HG03175 (cell line): ENCODE data around the gene DGKI.

Experiments
- ATAC-seq: cut with Tn5 transposase; IDR thresholded peaks from one replicate; pipeline ENCODE4 v1.9.1; 2021; ENCODE audit warnings: mild to moderate bottlenecking, moderate library complexity; ENCODE audit not compliant: unreplicated experiment

DGKI gene

DNA sequence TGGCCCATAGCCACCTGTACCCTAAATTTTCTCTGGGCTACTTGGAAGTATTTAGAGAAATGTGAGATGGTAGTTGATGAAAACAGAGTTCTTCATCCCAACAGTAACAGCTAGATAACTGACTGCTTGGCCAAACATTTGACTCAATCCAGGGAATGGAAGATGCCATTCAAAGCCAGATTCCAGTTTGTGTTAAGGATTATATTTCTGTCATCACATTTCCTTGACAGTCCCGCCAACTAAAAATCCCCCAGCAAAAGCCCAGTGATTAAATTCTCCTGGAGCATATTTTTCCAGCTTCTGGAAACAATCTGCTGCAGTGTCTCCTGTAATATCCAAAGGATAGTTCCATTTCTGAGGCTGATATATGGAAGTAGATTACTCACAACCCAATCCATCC, 457.9 kb downstream of the DGKI start:
- ATAC-seq, result no peak

DNA sequence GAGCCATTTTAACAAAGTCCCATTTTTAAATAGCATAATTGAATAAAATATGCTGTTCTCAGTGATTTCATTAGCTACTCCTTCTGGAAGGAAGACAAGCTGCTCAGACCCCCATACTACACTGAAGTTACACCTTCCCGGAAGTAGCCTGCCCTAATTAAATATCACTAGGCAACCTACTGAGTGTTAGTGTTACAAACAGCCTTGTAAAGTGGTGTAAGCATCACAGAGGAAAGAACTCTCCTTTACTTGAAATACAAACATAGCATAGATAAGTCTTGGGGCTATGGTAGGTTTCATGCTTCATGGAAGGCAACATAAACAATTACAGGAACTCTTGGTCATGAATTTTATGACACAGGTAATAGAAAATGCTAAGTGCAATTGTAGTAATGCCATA, 459.8 kb downstream of the DGKI start:
- no peak for ATAC-seq

DNA sequence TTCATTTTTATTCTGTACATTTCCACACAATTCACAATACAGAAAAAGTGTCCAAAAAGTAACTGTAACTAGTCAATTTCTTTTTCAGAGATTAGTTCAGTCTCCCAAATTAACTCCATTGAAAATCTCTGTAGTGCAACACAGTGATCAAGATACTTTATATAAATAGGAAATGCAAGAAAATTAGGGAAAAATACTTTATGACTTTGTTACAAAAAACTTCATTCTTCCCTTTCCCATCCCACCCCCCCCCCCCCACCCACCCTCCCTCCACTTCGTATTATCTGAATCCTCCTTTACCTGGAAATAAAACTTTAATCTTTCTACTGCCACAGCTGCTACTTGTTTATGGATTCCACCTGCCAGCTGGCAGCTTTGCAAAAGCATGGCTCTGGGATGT, 465.7 kb downstream of the DGKI start:
- ATAC-seq, result no peak

DNA sequence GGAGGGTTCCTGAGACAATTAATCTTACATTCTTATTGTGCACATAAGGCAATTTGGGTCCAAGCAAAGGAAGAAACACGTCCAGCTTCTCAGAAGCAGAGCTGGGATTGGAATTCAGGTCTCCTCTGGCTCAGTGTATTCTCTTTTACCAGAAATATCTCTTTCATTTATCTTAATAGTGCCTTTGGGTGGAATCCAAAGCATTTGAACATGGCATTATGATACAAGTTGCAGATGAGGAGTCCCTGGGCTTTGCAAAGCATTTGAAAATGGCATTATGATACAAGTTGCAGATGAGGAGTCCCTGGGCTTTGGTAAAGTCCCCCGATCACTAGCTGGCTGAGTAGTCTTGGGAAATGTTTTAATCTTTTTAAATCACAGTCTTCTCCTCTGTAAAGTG, 473.3 kb downstream of the DGKI start:
- ATAC-seq, result no peak

DNA sequence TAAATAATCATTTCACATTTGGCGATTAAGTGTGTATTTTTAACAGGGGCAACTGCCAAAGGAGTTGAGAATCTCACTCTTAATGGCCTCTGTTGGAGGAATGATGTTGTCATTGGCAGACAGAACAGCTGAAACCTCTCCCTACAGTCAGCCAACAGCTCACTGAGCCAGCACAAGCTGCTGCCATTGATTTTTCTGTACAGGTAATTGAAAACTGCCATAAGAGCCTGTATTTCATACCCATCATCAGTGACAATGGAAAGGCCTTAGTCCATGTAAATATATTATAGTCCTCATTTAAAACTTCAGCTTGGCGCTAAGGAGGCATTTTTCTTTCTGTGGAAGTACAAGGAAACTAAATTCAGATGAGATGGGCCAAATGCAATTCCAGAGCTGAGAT, 475.2 kb downstream of the DGKI start:
- ATAC-seq, result no peak

DNA sequence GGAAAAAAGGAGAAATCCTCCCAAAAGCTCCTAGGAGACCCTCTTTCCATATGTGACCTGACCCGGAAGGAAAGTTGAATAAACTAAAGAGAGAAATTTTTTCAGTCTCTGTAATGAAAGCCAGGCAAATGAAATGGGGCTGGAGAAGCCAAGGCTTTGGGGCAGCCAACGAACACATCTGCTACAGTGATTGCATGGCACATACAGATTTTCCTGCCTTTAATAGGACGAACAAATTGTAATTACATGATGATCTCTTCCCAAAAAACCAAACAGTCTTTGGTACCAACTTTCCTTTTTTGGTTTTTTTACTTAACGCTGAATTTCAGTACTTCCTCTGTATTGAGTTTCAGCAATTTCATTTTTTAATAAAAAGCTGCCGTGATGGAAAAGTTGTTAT, 479.8 kb downstream of the DGKI start:
- ATAC-seq, result no peak

DNA sequence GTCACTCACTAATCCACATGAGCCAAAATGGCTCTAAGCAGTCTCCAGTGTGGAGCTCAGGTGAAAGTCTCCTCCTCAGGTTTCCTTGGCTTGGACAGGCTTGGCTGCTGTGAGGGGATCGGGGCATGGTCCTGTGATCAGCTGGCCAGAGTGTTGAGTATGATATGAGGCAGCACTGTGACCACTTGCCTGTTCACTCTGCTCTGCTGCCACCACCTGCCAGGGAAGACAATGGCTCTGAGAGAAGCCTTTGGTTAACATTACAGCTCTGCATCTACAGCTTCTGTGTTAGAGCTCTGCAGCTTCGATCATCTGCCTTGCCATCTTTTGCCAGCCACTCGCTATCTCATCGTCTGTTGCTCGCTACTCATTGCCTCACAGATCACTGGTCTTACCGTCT, 483.1 kb downstream of the DGKI start:
- no peak for ATAC-seq

DNA sequence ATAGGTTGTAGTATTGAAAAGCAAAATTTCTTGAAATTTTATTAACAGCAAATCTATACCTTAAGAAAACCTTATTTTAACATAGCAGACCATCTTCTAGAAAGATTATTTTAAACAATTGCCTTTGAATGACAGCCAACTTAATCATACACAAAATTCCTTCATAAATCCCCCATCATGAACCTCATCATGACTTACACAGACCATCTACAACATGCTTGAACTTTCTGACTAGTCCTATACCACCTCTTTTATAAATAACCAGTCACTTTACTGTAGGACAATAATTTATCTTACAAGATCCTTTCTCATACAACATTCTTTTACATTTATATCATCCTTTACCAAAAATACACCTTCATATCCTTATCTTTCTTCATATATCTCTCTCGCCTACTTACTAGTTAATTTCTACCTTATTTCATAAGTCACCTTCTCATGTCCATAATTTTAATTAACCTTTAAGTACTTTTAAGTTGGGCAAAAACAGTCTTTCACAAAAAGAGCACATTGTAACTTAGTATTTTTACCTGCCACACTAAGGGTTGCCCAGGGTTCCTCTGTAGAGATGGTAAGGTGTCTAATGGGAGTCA, 486.6 kb downstream of the DGKI start:
- ATAC-seq, result no peak

DNA sequence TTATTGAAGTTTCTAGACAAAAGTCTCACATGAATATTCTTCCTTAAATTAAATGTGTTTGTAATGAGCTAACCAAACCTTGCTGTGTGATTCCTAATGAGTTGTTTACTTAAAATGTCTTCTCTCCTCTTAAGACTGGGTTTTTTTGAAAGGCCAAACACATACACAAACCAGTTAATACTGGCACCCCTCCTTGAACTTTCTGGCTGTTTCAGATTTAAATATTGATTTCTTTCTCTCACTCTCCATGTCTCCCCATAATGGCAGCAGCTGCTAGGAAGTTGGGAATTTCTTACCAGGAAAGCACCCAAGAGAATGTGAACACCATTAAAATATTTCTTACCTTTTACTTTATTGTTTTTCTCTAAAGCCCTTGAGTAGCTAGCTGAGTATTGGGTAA, 491.8 kb downstream of the DGKI start:
- ATAC-seq, result no peak

DNA sequence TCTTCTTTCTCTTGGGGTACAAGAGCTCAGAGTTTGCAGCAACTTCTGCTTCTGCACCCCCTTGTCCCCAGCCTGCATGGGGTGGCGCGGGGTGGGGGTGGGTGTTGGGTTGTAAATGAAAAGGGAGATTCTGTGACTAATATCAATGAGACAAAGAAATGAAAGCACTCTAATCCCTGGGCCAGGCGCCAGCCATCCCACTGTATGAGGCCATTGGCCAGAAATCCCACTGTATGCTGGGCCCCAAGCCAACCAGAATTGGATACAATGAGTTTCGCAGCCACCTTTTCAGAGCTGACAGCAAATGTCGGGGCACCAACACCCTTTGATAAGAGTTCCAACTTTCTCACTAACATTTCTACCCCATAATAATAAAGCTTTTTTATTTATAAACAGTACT, 492.4 kb downstream of the DGKI start:
- no peak for ATAC-seq

DNA sequence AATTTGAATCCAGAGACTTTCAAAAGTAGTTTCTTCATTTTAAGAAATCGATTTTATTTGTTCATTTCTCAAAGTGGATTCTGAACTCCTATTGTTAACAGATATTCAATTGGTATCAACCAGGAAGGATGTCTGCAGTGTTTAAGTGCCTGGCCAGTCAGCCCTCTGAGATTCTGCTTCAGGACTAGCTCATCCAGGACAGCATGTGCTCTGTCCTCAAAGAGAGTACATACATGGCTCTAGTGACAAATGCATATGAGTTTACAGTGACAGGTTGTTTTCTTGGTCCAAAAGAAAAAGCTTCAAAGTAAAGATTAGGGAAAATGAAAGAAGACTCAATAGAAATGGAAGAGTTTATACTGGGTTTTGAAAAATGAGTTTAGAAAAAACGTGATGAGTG, 494.8 kb downstream of the DGKI start:
- no peak for ATAC-seq

DNA sequence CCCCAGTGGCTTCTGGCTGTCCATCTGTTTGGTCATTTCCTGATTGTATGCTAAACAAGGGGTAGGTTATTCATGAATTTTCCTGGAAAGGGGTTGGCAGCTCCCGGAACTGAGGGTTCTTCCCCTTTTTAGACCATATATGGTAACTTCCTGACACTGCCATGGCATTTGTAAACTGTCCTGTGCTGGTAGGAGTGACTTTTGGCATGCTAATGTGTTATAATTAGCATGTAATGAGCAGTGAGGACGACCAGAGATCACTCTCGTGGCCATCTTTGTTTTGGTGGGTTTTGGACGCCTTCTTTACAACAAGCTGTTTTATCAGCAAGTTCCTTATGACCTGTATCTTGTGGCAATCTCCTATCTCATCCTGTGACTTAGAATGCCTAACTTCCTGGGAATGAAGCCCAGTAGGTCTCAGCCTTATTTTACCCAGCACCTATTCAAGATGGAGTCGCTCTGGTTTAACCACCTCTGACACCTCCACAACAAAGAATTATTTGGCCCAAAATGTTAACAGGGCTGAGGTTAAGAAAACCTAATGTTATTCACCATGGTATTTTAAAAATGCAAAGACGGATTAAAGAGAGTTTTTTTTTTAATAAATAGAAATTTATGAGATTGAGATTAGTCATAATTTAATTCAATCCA, 500.9 kb downstream of the DGKI start:
- no peak for ATAC-seq

DNA sequence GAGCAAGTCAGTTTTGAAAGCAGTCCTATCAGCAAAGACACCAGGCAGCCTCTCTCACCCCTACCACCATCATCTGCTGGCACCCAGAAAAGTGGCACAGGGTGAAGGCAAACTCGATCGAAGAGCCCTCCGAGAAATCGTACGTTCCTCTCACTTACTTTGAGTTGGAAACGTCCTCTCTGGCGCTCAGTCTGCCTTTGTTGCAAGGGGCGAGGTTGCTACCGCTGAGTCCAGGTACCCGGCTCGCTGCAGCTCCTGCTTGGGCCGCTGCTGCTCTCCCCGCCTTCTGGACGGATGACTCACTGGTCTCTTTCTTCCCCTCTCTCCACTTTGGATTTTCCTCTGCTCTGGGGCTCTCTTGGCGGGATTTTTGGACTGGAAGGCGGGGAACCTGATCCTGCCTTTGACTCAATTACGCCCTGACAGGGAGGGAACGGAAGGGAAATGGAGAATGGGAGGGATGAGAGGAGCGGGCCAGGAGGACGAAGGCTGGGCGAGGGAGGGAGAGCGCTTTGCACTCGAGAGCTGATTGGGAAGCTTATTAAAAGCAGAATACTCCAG, 503.4 kb downstream of the DGKI start, which contains the start of gene PTN:
PTN (minus strand) TSS at position 453 of the 561 bp plus-strand sequence. CDS start 88,760 bp downstream, outside the sequence.
- no peak for ATAC-seq

DNA sequence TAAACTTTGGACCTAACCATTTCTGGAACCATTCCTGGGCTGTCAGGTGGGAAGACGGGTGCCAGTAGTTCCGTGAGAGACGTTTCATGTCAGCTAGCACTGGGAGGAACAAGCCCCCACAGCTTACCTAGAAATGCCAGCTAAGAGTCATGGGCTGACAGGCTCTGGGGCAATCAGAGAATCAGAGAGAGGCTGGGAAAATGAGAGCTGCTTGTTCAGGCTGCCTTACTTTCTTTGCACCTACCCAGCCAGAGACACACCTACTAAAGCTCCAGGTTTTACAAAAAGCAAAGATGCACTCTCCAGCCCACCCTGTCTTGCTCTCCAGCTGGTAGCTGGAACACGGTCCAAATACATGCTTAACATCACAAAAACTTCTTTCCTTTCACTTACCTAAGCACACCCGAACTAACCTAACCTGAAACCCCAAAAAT, 503.9 kb downstream of the DGKI start:
- ATAC-seq, result no peak

DNA sequence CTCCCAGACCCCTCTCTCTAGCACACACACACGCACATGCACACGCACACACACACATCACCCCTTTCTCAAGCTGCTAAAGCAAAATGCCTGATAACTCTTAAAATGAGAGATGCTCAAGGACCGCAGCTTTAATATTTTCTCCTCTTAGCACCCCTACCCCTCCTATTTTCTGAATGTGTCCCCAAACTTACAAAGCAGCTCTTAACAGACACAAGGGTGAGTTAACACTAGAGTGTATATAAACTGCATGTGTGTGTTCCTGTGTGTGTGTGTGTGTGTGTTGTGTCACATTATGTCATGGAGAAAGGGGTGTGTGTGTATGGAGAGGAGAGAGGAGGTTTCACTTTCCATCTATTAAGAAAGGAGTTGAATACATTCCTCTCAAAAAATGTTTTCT, 504.5 kb downstream of the DGKI start:
- ATAC-seq, result no peak

DNA sequence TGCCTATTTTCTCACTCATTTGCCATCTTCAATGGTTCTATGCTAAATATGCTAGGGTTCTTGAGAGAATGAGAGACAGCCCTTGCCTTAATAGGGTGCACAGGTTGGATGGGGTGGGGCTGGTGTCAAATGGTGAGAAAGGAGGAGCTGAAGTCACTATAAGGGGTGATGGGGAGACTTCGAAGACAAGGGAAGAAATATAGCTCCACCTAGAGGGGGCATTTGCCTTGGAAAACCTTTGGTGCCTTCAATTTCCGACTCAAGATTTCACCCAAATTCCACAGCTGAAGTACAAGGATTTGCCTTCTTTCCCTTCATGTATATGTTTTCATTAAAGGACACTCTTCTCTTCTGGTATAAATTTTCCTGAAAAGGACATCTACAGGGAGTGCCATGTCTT, 508.9 kb downstream of the DGKI start:
- no peak for ATAC-seq

DNA sequence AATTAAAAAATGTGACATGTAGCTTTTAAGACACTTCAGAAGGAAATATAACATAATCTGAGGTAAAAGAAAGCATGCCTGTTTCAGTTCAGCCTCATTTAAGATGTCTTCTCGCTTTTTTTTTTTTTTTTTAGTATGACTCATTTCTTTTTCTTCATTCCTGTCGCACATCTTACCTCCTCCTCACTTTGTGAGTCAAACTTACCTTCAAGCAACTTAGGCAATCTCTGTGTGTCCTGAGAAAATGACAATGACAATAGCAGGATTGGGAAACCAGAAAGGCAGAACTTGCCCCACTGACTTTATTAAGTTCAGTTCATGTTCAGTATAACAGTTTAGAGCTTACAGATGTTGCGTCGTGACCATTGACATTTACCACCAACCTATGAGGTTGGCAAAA, 511.0 kb downstream of the DGKI start:
- no peak for ATAC-seq

DNA sequence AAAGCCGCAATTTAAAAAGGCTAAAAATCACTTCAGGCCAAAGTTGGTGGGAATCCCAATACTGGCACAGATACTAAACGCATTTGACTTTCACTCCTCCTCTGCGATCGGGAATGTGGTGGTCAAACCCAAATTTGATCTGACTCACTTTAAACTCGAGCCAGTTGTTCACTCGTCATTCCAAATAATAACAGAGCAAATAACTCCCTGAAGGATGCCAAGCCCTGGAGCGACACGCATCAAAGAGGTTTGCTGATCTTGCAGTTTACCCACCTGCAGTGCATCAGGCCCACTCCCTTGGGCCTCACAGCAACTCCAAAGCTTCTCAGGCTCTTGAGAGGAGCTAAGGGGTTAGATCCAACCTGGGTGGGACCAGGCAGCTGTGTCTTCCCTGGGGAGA, 515.4 kb downstream of the DGKI start:
- no peak for ATAC-seq
